Gastroesophageal sphincter (tissue), 3 donors: Measurements from ENCODE around the gene FGF3.

ENCODE experiments used
- CTCF ChIP-seq, 4 experiments: fragments of 200-600 bp in 2 of 4; fragments of 450-650 bp in 2 of 4; sonication (generic) in 1 of 4; IDR thresholded peaks; one replicate each; pipeline ENCODE4 v1.5.1; 2017 to 2019; ENCODE audit warnings: antibody characterized with exemption in 4 of 4, mild to moderate bottlenecking in 2 of 4, moderate library complexity in 2 of 4
- POLR2A ChIP-seq, 2 donors: fragments of 450-650 bp; IDR thresholded peaks; one replicate each; pipeline ENCODE4 v1.6.1; 2017; ENCODE audit warnings: antibody characterized with exemption in 2 of 2, mild to moderate bottlenecking in 2 of 2, moderate library complexity in 1 of 2
- POLR2AphosphoS5 ChIP-seq: sonication (generic); formaldehyde crosslinking; IDR thresholded peaks from one replicate; pipeline ENCODE4 v1.6.1; 2017; ENCODE audit warnings: antibody characterized with exemption

- TF ChIP-seq CTCF (IDR thresholded peaks at IDR 0.05) (no peak), POLR2A (IDR thresholded peaks at IDR 0.05) (no peak), POLR2AphosphoS5 (no peak)
Measured at GRCh38 chr11:69841170-69841858, 22.1 kb upstream of the FGF3 start.
